GM12865 (cell line): Measurements from ENCODE around the gene ZDHHC7.

Source experiments
- DNase-seq: peaks from one replicate; pipeline ENCODE4 v3.0.0; 2010; ENCODE audit warnings: low read depth
- H3K4me3 ChIP-seq: 2 replicates; pipeline ENCODE4 v1.5.1; 2011; ENCODE audit warnings: mild to moderate bottlenecking, low read depth, low read length, control low read depth
- TF ChIP-seq, protein P1 (sequence below): IDR thresholded peaks from 2 replicates; pipeline ENCODE4 v1.5.1; 2011; ENCODE audit warnings: low read length, control low read depth, low read depth, inconsistent platforms; ENCODE audit not compliant: insufficient read depth; ENCODE audit errors: missing control alignments

ZDHHC7 gene

DNA sequence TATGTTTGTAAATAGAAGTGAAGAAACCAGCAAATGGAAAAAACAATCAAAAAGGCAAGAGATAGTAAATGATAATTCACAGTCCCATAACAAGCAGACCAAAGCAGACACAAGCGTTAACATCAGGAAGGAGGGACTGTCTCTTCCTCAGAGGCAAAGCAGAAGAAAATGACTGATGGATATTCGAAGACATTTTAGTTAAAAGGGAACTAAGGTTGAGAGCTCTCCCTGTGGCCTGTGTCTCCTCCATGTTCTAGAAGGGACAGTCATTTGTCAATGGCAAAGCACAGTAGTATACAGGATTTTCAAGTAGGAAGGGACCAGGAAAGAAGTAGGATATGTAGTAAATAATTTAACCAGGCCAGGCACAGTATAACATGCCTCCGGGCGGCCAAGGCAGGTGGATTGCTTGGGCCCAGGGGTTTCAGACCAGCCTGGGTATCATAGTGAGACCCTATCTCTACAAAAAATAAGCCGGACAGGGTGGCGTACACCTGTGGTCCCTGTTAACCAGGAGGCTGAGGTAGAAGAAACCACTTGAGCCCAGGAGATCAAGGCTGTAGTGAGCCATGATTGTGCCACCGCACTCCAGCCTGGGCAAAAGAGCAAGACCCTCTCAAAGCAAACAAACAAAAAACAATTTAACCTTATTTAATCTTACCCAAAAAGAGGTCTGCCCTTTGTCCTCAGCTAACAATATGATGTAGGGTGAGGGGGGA lies 3.7 kb downstream of the ZDHHC7 start:
- DNase-seq = no peak
- no peak overlapping the region for H3K4me3 ChIP-seq
- TF ChIP-seq, protein P1, sequence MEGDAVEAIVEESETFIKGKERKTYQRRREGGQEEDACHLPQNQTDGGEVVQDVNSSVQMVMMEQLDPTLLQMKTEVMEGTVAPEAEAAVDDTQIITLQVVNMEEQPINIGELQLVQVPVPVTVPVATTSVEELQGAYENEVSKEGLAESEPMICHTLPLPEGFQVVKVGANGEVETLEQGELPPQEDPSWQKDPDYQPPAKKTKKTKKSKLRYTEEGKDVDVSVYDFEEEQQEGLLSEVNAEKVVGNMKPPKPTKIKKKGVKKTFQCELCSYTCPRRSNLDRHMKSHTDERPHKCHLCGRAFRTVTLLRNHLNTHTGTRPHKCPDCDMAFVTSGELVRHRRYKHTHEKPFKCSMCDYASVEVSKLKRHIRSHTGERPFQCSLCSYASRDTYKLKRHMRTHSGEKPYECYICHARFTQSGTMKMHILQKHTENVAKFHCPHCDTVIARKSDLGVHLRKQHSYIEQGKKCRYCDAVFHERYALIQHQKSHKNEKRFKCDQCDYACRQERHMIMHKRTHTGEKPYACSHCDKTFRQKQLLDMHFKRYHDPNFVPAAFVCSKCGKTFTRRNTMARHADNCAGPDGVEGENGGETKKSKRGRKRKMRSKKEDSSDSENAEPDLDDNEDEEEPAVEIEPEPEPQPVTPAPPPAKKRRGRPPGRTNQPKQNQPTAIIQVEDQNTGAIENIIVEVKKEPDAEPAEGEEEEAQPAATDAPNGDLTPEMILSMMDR = no peak

DNA sequence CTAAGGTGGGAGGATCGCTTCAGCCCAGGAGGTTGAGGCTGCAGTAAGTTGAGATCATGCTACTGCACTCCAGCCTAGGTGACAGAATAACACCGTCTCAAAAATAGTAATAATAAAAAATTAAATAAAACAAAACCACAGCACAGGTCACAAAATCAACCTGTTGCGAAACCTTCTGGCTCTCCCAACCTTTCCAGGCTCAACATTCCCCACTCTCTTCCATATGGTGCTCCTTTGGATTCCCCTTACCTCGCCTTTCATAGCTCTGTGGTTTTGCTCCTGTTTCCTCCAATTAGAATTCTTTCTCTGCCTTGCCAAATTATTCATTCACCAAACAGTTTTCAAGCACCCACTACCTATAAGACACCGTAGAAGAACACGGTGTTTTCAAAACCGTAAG lies 4.7 kb downstream of the ZDHHC7 start:
- TF ChIP-seq, protein P1 = no peak
- no peak overlapping the region for H3K4me3 ChIP-seq
- DNase-seq = no peak

DNA sequence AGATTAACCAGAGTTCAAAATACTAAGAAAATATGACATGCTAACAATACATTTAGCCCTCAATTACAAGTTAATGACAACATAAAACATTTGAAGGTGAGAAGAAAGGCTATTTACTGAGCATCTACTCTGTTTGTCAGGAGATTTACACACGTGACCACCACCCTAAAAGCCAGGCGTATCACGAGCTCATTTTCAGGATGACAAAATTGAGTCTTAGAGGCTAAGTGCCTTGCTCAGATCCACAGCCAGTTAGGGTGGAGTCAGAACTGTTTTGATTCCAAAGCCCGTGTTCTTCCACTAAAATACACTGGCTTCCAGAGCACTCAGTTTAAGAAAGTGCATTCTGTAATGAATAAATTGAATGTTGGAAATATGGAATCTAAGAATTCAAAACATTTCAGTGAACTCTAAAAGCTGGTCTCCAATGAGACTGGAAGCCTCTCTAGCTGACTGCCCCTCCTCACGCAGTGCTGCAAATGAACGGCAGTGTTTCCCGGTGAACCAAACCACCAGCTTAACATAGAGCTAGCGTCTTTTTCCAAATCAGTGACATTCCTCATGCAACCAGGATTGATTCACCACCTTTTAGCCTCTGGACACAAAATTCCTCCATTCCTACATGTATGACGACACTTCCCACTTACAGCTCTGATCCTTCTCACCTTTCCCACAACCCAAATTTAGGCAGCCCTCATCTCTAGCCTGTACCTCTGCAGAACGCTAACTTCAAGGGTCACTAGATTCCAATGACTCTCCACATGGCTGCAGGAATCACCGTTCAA lies 5.9 kb downstream of the ZDHHC7 start:
- TF ChIP-seq, protein P1 = no peak
- no peak overlapping the region for H3K4me3 ChIP-seq
- DNase-seq = no peak

DNA sequence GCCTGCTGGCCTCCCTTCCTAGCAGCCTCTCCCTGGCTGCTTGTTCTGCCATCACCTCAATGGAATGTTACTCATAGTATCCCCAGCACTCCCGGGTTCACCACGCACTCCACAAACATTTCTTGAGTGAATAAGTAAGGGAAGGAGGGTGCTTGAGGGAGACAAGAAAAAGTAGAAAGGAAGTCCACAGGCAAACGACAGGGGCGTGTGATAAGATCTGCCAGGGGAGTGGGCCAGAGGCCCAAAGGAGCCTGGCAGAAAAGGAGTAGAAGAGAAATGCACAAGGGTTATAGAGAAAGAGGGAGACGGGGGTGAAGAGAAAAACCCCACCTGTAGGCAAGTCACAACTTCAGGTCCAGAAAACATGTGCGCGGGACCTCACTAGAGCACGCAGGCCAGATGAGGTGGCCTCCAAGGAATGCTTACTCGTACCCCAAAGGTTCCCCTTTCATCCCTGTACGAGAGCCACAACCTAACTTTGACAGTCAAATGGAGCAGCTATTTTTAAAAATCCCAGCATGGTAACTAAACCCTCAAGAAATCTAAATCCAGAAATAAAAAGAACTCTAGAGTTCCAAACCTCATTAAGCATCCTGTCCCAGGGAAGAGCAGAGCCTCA lies 6.6 kb downstream of the ZDHHC7 start:
- no peak overlapping the region for H3K4me3 ChIP-seq
- no peak for DNase-seq
- TF ChIP-seq, protein P1 = no peak

DNA sequence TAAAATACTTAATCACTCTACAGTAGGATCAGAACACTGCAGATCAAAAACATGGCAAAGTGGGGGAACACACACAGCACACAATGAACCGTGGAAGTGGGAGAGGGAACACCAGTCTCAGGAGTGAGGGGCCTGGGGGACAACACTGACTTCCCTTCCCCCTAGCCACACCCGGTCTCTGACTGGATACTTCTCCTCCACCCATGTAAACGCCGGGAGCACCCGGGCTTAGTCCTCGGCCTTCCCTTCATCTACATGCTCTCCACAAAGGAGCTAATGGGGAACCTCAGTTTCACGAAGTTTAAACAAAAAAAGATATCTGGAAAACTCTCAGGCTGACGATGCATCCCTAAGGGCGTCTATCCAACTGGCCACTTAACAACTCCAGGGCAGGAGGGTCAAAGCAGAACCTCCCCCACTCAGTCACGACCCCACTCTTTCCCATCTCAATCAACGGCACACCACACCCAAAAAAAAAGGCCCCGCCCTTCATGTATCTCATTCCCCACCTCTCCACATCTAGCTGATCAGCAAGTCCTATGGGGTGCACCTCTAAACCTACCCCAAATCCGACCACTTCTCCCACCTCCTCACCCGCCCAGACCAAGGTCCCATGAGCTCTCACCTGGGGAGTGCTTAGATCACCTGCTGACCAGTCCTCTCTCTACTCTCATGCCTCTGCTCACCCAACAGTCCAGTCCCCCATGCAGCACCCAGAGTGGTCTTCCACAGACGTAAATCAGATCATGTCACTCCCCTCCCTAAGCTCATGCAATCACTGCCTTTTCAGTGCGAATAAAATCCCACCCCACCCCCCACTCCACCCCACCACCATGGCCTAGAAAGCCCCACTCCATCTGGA lies 7.4 kb downstream of the ZDHHC7 start:
- H3K4me3 ChIP-seq = no peak overlapping the region
- DNase-seq = no peak
- TF ChIP-seq, protein P1 = no peak

DNA sequence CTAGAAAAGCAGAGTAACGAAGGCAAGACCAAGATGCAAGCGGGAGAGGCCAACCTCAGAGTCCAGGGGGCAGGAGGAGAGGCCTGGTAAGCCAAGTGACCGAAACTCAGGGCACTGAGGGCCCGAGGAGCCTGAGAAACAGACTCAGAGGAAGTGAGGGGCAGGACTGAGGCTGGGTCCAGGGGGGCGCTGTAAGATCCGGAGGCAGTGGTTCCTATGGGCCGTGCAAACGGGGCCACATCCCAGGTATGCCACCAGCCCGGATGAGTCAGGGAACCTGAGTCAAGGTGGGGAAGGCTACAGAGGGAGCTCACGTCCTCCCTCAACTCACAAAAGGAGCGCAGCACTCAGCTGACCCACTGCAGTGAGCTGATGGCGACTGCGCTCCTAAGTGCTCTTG lies 8.3 kb downstream of the ZDHHC7 start:
- DNase-seq = no peak
- TF ChIP-seq, protein P1 = no peak
- H3K4me3 ChIP-seq = 0 out of 2 replicates have a peak overlapping the region, but pooled peaks have one; percentile 2
